GM12872 (cell line): ENCODE results near the gene ABHD12B.

Source experiments
- TF ChIP-seq, protein P1 (sequence below): IDR thresholded peaks from 3 replicates; pipeline ENCODE4 v1.5.1; 2011; ENCODE audit warnings: low read depth, mild to moderate bottlenecking, low read length, moderate library complexity; ENCODE audit not compliant: insufficient read depth

Gene ABHD12B

DNA sequence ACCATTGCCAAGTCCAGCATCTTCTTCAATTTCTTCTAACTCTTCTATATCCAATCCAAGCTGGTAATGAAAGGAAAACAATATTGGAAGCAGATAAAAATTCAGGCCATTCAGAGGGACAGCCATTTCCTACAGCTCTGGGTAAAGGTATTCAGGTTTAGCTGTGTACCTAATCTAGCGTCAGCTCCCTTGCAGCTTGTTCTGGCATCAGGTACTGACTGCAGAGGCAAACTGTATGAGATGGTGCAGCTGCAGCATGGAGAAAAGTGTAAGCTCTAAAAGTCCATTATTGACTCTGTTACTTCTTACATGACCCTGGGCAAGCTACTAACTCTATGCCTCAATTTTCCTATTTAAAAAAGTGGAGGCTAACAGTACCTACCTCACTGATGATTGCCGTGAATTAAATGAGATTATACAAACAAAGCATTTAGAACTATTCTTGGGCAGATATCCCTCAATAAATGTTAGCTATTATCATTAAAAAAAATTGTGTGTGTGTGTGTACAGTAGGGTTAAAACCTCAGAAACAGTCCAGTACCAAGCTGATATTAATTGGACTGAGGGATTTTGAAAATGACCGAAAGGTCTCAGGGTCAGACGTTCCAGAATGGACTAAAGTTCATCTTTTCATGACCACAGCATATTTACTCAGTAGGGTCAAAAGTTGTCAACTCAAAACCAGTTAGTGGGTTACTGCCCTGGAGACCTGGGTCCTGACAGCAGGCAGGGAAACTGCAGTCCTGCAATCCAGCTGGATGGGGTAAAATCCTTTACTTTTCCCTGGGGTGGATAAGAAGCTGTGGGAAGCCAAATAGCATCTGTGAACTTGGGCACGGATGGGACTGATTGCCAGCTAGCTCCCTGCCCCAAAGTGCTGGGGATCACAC lies 63.5 kb downstream of the ABHD12B start:
- TF ChIP-seq, protein P1, sequence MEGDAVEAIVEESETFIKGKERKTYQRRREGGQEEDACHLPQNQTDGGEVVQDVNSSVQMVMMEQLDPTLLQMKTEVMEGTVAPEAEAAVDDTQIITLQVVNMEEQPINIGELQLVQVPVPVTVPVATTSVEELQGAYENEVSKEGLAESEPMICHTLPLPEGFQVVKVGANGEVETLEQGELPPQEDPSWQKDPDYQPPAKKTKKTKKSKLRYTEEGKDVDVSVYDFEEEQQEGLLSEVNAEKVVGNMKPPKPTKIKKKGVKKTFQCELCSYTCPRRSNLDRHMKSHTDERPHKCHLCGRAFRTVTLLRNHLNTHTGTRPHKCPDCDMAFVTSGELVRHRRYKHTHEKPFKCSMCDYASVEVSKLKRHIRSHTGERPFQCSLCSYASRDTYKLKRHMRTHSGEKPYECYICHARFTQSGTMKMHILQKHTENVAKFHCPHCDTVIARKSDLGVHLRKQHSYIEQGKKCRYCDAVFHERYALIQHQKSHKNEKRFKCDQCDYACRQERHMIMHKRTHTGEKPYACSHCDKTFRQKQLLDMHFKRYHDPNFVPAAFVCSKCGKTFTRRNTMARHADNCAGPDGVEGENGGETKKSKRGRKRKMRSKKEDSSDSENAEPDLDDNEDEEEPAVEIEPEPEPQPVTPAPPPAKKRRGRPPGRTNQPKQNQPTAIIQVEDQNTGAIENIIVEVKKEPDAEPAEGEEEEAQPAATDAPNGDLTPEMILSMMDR: no peak

DNA sequence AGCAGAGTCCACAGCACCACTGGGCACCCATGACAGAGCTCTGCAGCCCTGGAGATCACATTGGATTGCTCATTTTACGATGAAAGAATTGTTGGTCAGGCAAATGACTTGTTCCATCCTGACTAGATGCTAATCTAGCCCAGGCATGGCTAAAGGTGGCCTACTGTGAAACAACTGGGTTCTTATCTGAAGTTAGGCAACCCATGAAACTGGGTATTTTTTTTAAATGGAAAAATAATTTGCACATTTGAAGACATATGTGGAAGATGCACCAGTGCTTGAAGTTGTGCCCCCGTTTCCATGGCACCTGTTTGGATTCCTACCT lies 64.1 kb downstream of the ABHD12B start:
- TF ChIP-seq, protein P1: no peak

DNA sequence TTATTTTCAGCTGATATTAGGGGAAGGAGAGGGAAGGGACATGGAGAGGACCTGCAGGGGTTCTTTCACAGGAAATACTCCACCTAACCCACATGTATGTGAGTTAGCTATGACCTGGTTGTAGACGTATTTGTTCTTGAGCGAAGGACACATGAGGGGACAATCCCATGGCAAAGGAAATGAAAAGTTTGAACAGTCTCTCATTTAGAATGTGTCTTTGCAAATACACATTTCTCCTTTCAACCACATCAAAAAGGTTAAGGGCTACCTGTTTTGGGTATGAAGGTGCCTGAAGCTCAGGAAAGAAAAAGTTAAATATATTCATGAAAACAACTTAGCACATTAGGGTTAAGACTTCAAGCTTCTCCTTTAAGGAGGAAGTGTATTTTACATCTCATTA lies 65.0 kb downstream of the ABHD12B start:
- TF ChIP-seq, protein P1: no peak

DNA sequence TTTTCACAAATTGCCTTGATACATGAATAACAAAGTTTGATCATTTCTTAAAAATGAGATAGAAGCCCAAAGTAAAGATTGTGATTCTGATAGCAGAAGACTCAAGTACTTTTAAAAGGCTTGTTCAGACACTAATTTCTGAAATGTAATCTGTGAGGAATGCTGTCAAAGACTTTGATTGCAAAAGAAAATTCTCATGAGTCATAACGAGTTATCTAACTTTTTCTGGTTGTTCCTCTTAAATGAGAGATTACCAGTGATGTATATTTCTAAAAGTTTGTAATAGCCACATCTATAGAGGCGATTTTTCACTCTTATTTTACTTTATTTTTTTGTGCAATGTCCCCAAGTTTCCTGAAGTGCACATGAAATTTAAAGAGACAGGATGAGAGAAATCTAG lies 65.5 kb downstream of the ABHD12B start:
- TF ChIP-seq, protein P1: no peak

DNA sequence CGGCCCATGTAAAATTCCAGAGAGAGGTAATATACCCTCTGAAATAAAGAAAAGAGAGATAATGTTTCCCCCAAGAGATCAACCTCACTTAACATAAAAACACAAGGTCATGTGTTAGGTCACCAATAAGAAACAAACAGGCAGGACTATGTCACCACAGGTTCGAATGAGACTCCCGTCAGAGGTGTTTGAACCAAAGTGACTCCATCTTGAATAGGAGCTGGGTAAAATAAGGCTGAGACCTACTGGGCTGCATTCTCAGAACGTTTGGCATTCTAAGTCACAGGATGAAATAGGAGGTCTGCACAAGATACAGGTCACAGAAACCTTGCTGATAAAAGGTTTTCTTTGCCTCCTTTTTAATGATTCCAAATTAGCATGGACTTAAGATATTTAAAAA lies 65.9 kb downstream of the ABHD12B start:
- TF ChIP-seq, protein P1: no peak

DNA sequence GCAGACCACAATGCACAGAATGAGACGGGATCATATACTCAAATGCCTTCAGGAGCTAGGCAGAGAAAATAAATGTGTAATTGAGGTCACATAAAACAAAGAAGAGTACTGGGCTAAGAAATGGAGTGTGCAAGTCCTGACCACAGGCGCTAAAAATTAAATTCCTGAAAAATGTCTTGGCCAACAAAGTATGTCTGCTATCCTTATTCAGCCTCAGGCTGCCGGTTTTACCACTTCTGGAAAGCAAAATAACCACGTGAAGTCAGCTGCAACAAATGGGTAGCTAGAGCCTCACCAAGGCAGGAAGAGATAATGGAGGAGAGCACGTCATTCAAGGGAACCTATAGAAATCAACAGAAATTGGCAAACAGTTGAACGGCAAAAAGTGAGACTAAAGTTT lies 69.3 kb downstream of the ABHD12B start:
- TF ChIP-seq, protein P1: no peak

DNA sequence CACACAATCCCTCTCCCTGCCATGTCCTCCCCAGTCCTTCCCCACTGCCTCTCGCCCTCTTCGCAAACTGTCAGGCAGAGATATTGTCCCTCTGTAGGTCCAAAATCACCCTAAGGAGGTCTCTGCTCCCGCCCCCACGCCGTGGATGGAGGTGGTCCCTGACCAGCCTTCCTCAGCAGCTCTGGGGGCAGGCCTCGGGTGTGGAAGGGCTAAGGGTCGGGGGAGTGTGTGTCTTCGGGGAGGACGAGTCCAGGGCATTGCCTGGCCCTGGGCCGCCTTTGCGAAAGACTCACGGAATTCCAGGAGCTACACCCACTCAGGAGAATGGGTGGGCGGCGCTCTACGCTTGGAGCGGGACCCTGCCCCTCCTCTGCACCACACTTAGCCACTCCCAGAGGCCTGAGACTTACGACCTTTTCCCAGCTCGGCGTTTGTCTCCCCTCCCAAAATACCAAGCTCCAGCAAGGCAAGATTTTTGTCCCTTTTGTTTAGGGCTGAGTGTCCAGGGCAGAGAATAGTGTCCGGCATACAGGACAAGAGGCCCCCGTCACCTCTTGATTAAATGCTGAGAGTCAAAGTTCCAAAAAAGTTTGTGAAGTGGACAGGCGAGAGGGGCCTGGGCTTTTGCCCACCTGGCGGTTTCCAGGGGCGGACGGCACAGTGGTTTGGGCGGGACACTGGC lies 71.5 kb downstream of the ABHD12B start:
- TF ChIP-seq, protein P1: no peak
